ENCODE data around the gene PLSCR3. TPM values are rescaled to one million over a fixed set of nuclear protein-coding genes. Genes with fewer than 3 reads are reported as not detected.
A peak's percentile ranks its signal among the peaks of the same experiment; 100 is the strongest.
"Not testable (repeated sequence)": the region's sequence is repeated elsewhere in the genome, so short reads cannot be mapped to it uniquely, and the experiment has no call there.

The PLSCR3 gene
- polyA plus RNA-seq, 4 donors = 30.5 to 46.3 (median 38.1) TPM

- DNase-seq (ENCODE audit: low read depth in 4 of 4, low spot score in 3 of 4) = no peak
Observed at GRCh38 chr17:7383742-7384488, 10.4 kb downstream of the PLSCR3 start.

GRCh38 chr17:7383371-7383741 is 11.0 kb downstream of the PLSCR3 start:
- no peak for DNase-seq (ENCODE audit: low read depth in 4 of 4, low spot score in 3 of 4)

- DNase-seq (ENCODE audit: low read depth in 4 of 4, low spot score in 3 of 4) = no peak
Observed at GRCh38 chr17:7382901-7383300, 11.4 kb downstream of the PLSCR3 start.

- peak in 1 of 4 donors; percentile 5 for DNase-seq (ENCODE audit: low read depth in 4 of 4, low spot score in 3 of 4)
Observed at GRCh38 chr17:7380855-7381683, 13.3 kb downstream of the PLSCR3 start, which contains the start of gene TNK1. Gene TNK1 (plus strand): TSS chr17:7381089. CDS start chr17:7382927, 1,838 bp downstream.

GRCh38 chr17:7380321-7380720 is 14.0 kb downstream of the PLSCR3 start:
- DNase-seq (ENCODE audit: low read depth in 4 of 4, low spot score in 3 of 4) = no peak

GRCh38 chr17:7379134-7379533 is 15.2 kb downstream of the PLSCR3 start:
- DNase-seq (ENCODE audit: low read depth in 4 of 4, low spot score in 3 of 4) = no peak

GRCh38 chr17:7374353-7374752 is 20.0 kb downstream of the PLSCR3 start:
- DNase-seq (ENCODE audit: low read depth in 4 of 4, low spot score in 3 of 4) = no peak

- no peak for DNase-seq (ENCODE audit: low read depth in 4 of 4, low spot score in 3 of 4)
Observed at GRCh38 chr17:7370853-7371252, 23.5 kb downstream of the PLSCR3 start.

GRCh38 chr17:7369825-7370224 is 24.5 kb downstream of the PLSCR3 start:
- DNase-seq (ENCODE audit: low read depth in 4 of 4, low spot score in 3 of 4) = no peak

GRCh38 chr17:7368599-7368994 is 25.7 kb downstream of the PLSCR3 start:
- DNase-seq (ENCODE audit: low read depth in 4 of 4, low spot score in 3 of 4) = not testable (repeated sequence)

GRCh38 chr17:7367918-7368598 is 26.3 kb downstream of the PLSCR3 start:
- no peak for DNase-seq (ENCODE audit: low read depth in 4 of 4, low spot score in 3 of 4)

GRCh38 chr17:7367083-7367482 is 27.2 kb downstream of the PLSCR3 start:
- no peak for DNase-seq (ENCODE audit: low read depth in 4 of 4, low spot score in 3 of 4)

- DNase-seq (ENCODE audit: low read depth in 4 of 4, low spot score in 3 of 4) = not testable (repeated sequence)
Observed at GRCh38 chr17:7365963-7366362, 28.4 kb downstream of the PLSCR3 start.

- DNase-seq (ENCODE audit: low read depth in 4 of 4, low spot score in 3 of 4) = no peak
Observed at GRCh38 chr17:7363311-7363710, 31.0 kb downstream of the PLSCR3 start.

GRCh38 chr17:7361906-7362305 is 32.4 kb downstream of the PLSCR3 start:
- no peak for DNase-seq (ENCODE audit: low read depth in 4 of 4, low spot score in 3 of 4)

GRCh38 chr17:7357381-7357780 is 36.9 kb downstream of the PLSCR3 start:
- no peak for DNase-seq (ENCODE audit: low read depth in 4 of 4, low spot score in 3 of 4)

GRCh38 chr17:7356756-7357155 is 37.6 kb downstream of the PLSCR3 start:
- DNase-seq (ENCODE audit: low read depth in 4 of 4, low spot score in 3 of 4) = no peak

- DNase-seq (ENCODE audit: low read depth in 4 of 4, low spot score in 3 of 4) = peak in 1 of 4 donors; percentile 61
Observed at GRCh38 chr17:7356072-7356549, 38.2 kb downstream of the PLSCR3 start.

GRCh38 chr17:7355573-7355972 is 38.8 kb downstream of the PLSCR3 start:
- DNase-seq (ENCODE audit: low read depth in 4 of 4, low spot score in 3 of 4) = no peak

- no peak for DNase-seq (ENCODE audit: low read depth in 4 of 4, low spot score in 3 of 4)
Observed at GRCh38 chr17:7355053-7355452, 39.3 kb downstream of the PLSCR3 start, which contains the start of gene TMEM95. Gene TMEM95 (plus strand): TSS chr17:7355156. CDS start chr17:7355205, 49 bp downstream.

GRCh38 chr17:7354262-7354843 is 40.0 kb downstream of the PLSCR3 start:
- no peak for DNase-seq (ENCODE audit: low read depth in 4 of 4, low spot score in 3 of 4)
